ENCODE measurements around the gene NCOA3. TPM values are rescaled to one million over a fixed set of nuclear protein-coding genes. Genes with fewer than 3 reads are reported as not detected.
"Not testable (repeated sequence)": the region's sequence is repeated elsewhere in the genome, so short reads cannot be mapped to it uniquely, and the experiment has no call there.

NCOA3 gene
- total and polyA plus RNA-seq, 2 donors (not counting 1 experiment from before 2014, with no cell fraction given) = 22.3 to 23.1 TPM

DNA sequence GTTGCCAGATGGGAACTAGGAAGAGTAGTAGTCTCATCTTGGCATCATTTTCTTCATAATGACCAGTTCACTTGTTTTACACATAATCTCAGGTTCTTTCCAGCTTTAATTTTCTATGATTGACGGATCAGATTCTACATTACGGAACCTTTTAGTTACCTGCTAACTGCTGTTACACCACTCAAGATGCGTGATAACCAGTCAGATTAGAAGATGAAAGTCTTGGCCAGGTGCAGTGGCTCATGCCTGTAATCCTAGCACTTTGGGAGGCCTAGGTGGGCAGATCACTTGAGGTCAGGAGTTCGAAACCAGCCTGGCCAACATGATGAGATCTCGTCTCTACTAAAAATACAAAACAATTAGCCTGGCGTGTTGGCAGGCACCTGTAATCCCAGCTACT, 92.5 kb downstream of the NCOA3 start:
- no peak for DNase-seq (ENCODE audit: low read depth in 2 of 2)
- H3K9me3 ChIP-seq (ENCODE audit: control insufficient read depth, insufficient read depth, low read depth, low read length) = no peaks in the 10 kb centered on the region
- H3K27me3 ChIP-seq (ENCODE audit: control insufficient read depth, insufficient read depth, low read length) = no peaks in the 10 kb centered on the region
- no peak overlapping the region for H3K4me3 ChIP-seq (replicated peaks in 1 of 4; ENCODE audit: control extremely low read depth in 1 of 4, insufficient read depth in 1 of 4, low read depth in 3 of 4, low read length in 4 of 4)
- H3K4me2 ChIP-seq (ENCODE audit: extremely low read depth, insufficient read depth, low read length) = no peak overlapping the region
- no peak overlapping the region for H2AFZ ChIP-seq (ENCODE audit: low read length)
- no peak for TF ChIP-seq EZH2 (IDR thresholded peaks at IDR 0.05; ENCODE audit: low read length, missing control alignments)
- TF ChIP-seq, protein P1, sequence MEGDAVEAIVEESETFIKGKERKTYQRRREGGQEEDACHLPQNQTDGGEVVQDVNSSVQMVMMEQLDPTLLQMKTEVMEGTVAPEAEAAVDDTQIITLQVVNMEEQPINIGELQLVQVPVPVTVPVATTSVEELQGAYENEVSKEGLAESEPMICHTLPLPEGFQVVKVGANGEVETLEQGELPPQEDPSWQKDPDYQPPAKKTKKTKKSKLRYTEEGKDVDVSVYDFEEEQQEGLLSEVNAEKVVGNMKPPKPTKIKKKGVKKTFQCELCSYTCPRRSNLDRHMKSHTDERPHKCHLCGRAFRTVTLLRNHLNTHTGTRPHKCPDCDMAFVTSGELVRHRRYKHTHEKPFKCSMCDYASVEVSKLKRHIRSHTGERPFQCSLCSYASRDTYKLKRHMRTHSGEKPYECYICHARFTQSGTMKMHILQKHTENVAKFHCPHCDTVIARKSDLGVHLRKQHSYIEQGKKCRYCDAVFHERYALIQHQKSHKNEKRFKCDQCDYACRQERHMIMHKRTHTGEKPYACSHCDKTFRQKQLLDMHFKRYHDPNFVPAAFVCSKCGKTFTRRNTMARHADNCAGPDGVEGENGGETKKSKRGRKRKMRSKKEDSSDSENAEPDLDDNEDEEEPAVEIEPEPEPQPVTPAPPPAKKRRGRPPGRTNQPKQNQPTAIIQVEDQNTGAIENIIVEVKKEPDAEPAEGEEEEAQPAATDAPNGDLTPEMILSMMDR (conservative IDR thresholded peaks at IDR 0.05 in 1 of 2, IDR thresholded peaks at IDR 0.05 in 1 of 2; ENCODE audit: low read depth in 1 of 2, low read length in 2 of 2) = no peak
- H3K79me2 ChIP-seq (ENCODE audit: control insufficient read depth, insufficient read depth, low read length) = no peaks in the 10 kb centered on the region
- no peaks in the 10 kb centered on the region for H3K36me3 ChIP-seq (ENCODE audit: control insufficient read depth, insufficient read depth, low read length)
- H4K20me1 ChIP-seq (ENCODE audit: control insufficient read depth, extremely low read depth, insufficient read depth, low read length) = no peaks in the 10 kb centered on the region
- H3K4me1 ChIP-seq (ENCODE audit: control insufficient read depth, extremely low read depth, insufficient read depth, low read length) = no peaks in the 10 kb centered on the region
- no peak overlapping the region for H3K27ac ChIP-seq (ENCODE audit: insufficient read depth, low read length)
- no peak overlapping the region for H3K9ac ChIP-seq (ENCODE audit: insufficient read depth, low read length)

DNA sequence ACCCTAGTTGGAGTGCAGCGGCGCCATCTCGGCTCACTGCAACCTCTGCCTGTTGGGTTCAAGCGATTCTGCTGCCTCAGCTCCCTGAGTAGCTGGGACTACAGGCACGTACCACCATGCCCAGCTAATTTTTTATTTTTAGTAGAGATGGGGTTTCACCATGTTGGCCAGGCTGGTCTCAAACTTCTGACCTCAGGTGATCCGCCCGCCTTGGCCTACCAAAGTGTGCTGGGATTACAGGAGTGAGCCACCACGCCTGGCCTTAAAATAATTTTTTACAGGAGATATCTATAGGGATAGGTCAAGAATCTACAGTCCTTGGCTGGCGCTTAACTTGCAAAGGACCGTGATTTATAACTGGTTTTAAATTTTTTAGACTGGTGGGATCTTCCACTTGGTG, 93.5 kb downstream of the NCOA3 start:
- not testable (repeated sequence) for H3K4me3 ChIP-seq (replicated peaks in 1 of 4; ENCODE audit: control extremely low read depth in 1 of 4, insufficient read depth in 1 of 4, low read depth in 3 of 4, low read length in 4 of 4); H3K79me2 ChIP-seq (ENCODE audit: control insufficient read depth, insufficient read depth, low read length); H3K4me1 ChIP-seq (ENCODE audit: control insufficient read depth, extremely low read depth, insufficient read depth, low read length); H4K20me1 ChIP-seq (ENCODE audit: control insufficient read depth, extremely low read depth, insufficient read depth, low read length); H3K27me3 ChIP-seq (ENCODE audit: control insufficient read depth, insufficient read depth, low read length); H3K27ac ChIP-seq (ENCODE audit: insufficient read depth, low read length); H3K4me2 ChIP-seq (ENCODE audit: extremely low read depth, insufficient read depth, low read length); H3K9ac ChIP-seq (ENCODE audit: insufficient read depth, low read length); DNase-seq (ENCODE audit: low read depth in 2 of 2); H2AFZ ChIP-seq (ENCODE audit: low read length); H3K36me3 ChIP-seq (ENCODE audit: control insufficient read depth, insufficient read depth, low read length); H3K9me3 ChIP-seq (ENCODE audit: control insufficient read depth, insufficient read depth, low read depth, low read length)

DNA sequence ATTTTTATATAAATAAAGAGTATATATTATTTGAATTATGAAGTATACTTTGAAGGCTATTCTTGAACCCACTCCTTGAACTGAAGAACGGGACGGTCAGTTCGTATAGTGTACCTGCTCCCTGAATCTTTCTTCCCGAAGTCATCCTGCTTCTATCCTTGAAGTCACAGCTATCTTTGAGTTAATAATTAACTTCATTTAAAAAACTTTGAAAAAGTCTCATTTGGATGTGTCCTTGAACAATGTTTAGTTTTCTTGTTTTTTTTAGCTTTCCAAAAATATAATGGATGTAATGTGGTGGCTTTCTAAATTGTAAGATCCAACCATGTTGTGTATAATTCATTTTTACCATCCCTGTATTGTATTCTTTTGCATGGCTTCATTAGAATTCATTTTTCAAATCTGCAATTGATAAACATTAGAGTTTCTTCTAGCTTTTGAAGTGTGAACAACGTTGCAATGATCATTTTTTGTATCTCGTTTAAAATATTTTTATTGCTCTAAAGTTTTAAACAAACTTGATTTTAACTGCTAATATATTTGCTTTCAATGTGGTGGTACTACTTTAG, 94.4 kb downstream of the NCOA3 start:
- H3K9me3 ChIP-seq (ENCODE audit: control insufficient read depth, insufficient read depth, low read depth, low read length) = no peaks in the 10 kb centered on the region
- no peak for DNase-seq (ENCODE audit: low read depth in 2 of 2)
- no peaks in the 10 kb centered on the region for H3K79me2 ChIP-seq (ENCODE audit: control insufficient read depth, insufficient read depth, low read length)
- TF ChIP-seq, protein P1 (conservative IDR thresholded peaks at IDR 0.05 in 1 of 2, IDR thresholded peaks at IDR 0.05 in 1 of 2; ENCODE audit: low read depth in 1 of 2, low read length in 2 of 2) = no peak
- TF ChIP-seq EZH2 (IDR thresholded peaks at IDR 0.05; ENCODE audit: low read length, missing control alignments) = no peak
- no peaks in the 10 kb centered on the region for H3K27me3 ChIP-seq (ENCODE audit: control insufficient read depth, insufficient read depth, low read length)
- no peak overlapping the region for H3K4me2 ChIP-seq (ENCODE audit: extremely low read depth, insufficient read depth, low read length)
- no peak overlapping the region for H3K27ac ChIP-seq (ENCODE audit: insufficient read depth, low read length)
- no peak overlapping the region for H3K4me3 ChIP-seq (replicated peaks in 1 of 4; ENCODE audit: control extremely low read depth in 1 of 4, insufficient read depth in 1 of 4, low read depth in 3 of 4, low read length in 4 of 4)
- H2AFZ ChIP-seq (ENCODE audit: low read length) = no peak overlapping the region
- no peak overlapping the region for H3K9ac ChIP-seq (ENCODE audit: insufficient read depth, low read length)
- no peaks in the 10 kb centered on the region for H3K4me1 ChIP-seq (ENCODE audit: control insufficient read depth, extremely low read depth, insufficient read depth, low read length)
- no peaks in the 10 kb centered on the region for H3K36me3 ChIP-seq (ENCODE audit: control insufficient read depth, insufficient read depth, low read length)
- no peaks in the 10 kb centered on the region for H4K20me1 ChIP-seq (ENCODE audit: control insufficient read depth, extremely low read depth, insufficient read depth, low read length)
